ENCODE measurements around the gene PPP1R14C.

PPP1R14C gene

DNA sequence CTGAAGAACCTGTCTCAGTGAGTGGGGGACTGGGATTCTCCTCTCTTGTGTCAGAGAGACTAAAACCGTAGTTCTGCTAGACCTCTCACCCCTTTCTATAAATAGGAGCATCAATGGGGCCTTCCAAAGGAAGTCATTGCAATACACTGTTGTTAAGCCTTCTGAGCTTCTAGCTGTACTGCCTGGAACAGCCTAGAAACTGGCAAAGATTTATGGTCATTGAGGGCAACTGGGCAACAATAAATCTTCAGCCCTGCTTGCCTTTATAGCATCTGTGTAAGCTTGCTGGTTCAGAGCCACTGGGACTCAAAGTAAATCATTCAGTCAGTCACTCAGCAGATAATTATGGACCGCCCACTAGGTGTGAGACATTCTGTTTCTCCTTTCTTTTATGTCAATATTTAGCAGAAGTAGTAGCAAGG, 53.2 kb downstream of the PPP1R14C start:
- no peak for DNase-seq (ENCODE audit: low read depth)

- no peak for DNase-seq (ENCODE audit: low read depth)
These were observed 54.3 kb downstream of the PPP1R14C start for GRCh38 chr6:150196942-150197745.

DNA sequence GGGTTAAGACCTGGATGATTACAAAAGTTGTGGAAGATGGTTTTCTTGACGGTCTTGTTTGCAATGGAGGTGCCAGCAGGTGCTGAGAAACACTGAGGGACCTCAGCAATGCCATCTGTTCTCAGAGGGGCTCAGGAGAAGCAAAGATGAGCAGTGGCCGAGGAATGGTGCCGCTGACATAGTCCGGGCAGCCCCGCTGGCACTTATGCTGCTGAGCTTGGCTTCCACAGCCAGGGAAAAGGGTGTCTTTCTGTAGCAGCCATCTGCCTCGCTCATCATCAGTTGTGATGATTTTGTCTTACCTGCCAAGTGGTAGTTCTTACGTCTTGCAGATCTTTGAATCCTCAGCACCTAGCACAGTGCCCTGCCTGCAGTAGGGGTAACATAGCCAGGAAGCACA, 55.7 kb downstream of the PPP1R14C start:
- no peak for DNase-seq (ENCODE audit: low read depth)

DNA sequence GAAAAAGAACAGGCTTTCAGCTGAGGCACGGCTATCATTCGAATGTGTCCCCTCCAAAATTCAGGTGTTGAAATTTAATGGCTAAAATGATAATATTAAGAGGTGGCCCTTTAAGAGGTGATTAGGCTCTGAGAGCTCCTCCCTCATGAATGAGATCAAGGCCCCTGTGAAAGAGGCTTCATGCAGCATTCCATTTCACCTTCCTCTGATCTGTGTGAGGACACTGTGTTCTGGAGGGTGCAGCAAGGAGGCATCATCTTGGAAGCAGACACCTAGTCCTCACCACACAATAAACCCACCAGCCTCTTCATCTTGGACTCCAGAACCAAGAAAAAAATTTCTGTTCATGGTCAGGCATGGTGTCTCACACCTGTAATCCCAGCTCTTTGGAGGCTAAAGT, 56.4 kb downstream of the PPP1R14C start:
- DNase-seq (ENCODE audit: low read depth): no peak

DNA sequence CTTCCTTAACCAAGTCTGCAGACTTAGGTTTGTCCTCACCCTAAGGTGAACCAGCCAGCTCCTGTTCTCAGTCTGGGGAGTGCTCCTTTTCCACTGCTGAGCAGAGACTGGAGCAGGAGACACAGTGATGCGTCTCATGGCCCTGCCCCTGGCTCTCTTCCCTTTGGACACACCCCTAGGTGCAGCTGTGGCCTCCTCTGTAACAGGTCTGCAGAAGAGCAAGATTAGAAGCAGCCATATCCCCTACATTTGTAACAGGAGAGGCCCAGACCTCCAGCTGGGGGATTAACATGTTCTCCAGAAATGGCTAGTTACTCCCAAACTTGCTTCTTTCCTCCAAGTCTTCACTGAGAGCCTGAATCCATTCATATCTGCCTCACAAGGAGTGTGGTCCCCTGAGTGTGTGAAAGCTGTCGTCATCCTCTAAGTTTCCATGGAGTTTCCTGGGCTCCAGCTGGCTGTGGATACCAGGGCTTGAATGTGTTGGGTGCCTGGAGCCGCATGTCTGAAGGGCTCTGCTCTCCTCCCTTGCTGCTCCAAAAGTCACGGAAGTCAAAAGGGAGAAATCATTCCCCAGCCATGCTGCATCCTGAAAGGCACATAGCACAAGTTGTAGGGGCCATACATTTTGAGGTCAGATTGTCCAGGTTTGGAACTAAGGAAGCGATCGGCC, 57.7 kb downstream of the PPP1R14C start:
- DNase-seq (ENCODE audit: low read depth): no peak

DNA sequence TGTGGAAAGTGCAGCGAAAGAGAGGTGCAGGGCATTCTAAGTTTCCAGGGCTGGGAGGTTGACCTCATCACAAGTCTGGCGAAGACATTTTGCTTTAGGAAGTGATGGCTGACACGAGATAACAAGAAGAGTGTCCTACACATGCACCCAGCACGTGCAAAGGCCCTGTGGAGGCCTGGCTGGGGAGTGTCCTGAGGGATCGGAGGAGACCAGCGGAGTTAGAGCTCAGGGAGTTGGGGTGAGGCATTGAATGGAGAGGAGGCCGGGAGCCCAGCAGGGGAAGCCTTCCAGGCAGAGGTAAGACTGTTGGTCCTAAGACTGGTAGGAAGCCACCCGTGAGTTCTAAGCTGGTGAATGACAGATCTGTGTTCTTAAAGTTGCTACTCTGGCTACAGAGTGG, 58.4 kb downstream of the PPP1R14C start:
- no peak for DNase-seq (ENCODE audit: low read depth)

GRCh38 chr6:150201772-150202329, 59.0 kb downstream of the PPP1R14C start:
- no peak for DNase-seq (ENCODE audit: low read depth)

DNA sequence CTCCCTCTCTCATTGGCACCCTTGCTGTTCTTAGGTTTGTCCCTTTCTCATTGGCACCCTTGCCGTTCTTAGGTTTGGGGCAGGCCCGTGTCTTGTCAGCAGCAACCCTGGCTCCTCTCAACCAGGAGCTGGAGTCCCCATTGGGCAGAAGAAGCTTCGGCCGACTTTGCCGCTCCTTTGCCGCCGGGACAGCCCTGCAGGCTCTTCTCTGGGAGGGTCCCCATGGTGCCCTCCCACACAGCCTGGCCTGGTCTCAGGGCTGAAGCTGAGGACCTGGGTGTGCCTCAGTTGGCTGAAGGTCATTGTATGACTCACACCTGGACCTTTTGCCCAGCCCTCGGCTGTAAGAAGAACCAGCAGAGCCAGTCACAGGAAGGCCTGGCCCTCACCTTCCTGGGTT, 59.6 kb downstream of the PPP1R14C start:
- no peak for DNase-seq (ENCODE audit: low read depth)

DNA sequence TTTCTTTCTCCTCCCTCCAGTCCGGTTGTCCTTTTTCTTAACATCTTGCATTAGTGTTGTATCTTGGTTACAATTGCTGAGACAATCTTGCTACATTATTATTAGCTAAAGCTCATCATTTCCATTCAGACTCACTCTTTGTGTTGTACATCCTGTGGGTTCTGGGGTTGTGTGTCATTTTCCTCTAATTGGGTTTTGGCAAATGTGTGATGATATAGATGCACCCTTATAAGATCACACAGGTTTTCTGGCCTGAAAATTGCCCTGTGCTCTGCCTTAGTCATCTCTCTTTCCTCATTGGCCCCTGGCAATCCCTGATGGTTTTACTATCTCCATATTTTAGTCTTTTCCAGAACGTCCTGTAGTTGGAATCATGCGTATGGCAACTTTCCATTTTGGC, 60.1 kb downstream of the PPP1R14C start:
- DNase-seq (ENCODE audit: low read depth): no peak

GRCh38 chr6:150203378-150203777, 60.5 kb downstream of the PPP1R14C start:
- no peak for DNase-seq (ENCODE audit: low read depth)

- no peak for DNase-seq (ENCODE audit: low read depth)
These were observed 61.2 kb downstream of the PPP1R14C start for GRCh38 chr6:150203871-150204545.

DNA sequence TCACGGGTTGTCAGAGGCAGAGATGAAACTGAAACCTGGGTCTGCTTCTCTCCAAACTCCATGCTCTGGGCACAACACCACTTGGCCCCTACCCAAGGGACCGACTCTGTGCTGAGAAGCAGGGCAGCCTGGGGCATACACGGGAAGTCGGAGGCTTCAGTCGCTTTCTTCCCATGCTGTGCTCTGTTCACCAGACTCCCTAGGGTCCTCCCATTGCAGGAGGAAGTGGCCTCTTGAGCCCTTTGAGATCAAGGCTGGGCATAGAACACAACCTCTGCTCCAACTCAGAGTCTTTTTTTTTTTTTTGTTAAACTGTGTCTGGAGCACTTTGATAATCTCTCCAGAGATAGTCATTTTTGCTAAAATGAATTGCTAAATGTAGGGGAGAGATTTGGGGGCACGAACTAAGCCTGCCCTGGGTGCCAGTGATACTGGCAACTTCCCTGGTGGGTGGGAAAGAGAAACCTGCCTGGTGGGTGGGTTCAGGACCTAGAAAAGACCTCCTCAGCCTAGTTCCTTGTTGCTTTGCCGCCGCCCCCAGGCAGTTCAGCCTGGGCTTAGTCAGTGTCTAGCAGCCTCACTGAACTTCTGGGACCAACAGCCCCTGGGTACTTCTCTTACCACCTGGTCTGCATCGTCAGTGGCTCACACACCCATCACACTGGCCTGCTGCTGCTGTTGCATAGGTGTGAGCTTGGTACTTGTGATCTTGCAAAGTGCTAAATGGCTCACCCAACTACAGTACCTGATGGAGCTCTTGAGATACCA, 62.0 kb downstream of the PPP1R14C start:
- DNase-seq (ENCODE audit: low read depth): no peak

GRCh38 chr6:150207931-150208570, 65.2 kb downstream of the PPP1R14C start:
- DNase-seq (ENCODE audit: low read depth): no peak

GRCh38 chr6:150208611-150209352, 65.9 kb downstream of the PPP1R14C start:
- DNase-seq (ENCODE audit: low read depth): no peak

GRCh38 chr6:150209415-150209814, 66.6 kb downstream of the PPP1R14C start:
- DNase-seq (ENCODE audit: low read depth): no peak

GRCh38 chr6:150211700-150212511, 69.1 kb downstream of the PPP1R14C start:
- DNase-seq (ENCODE audit: low read depth): no peak

DNA sequence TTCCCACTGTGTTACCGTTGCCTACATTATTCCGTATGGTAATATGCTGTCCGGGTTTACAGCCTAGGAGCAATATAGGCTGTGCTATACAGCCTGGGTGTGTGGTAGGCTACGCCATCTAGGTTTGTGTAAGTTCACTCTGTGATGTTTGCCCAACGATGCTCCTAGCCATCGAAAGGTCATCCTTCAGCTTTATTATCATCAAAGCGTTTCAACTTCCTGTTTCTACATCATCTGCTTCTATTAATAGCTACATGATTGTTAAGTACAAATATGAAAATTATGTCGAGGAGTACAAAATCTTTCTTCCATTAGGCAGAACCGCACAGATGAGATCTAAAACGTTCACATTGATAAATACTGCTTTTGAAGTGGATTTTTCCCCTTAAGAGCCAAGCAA, 69.9 kb downstream of the PPP1R14C start:
- no peak for DNase-seq (ENCODE audit: low read depth)

DNA sequence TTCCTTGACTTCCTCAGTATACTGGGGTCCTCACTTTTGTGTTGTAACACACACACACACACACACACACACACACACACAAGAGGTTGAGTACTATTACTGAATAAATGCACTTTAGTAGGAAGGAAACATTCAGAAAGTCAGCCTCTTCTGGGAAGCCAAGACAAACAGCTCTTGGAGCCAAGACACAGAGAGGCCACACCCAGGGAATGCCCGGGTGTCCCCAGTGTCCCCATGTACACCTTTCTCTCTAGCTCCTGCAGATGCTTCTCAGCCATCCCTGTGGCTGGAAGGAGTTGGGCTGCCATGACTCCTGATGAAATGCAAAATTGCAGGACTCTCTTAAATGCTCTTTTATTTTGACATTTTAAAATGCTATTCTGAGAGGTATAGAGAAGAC, 70.5 kb downstream of the PPP1R14C start:
- no peak for DNase-seq (ENCODE audit: low read depth)

DNA sequence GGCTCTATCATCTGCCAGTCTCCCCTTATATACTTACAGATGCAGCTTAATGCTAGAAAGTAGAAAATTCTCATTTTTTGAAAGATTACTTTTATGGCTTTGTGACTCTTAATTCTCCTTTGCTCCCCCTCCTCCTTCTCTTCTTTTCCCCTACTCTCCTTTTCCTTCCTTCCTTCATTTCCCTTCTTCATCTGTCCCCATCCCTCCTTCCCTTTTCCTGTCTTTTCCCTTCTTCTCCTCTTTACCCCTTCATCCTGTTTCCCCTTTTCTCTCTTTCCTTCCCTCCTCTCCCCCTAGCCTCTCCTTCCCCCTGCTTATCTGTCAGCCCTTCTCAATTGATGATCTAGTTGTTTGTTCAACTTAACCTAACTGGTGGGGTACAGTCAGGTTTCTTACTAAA, 71.5 kb downstream of the PPP1R14C start:
- DNase-seq (ENCODE audit: low read depth): no peak
